ENCODE data around the gene PCDHB9. TPM values are rescaled to one million over a fixed set of nuclear protein-coding genes. Genes with fewer than 3 reads are reported as not detected.
A peak's percentile ranks its signal among the peaks of the same experiment; 100 is the strongest.
"Not testable (repeated sequence)": the region's sequence is repeated elsewhere in the genome, so short reads cannot be mapped to it uniquely, and the experiment has no call there.

The PCDHB9 gene
- not detected in 2 replicates for total RNA-seq (2021)
- Bru-seq, nascent RNA = not detected
- percentile 11 among the genes with signal in this experiment for BruChase-seq, experiment 1, labeled RNA remaining after a 2-hour chase
- BruChase-seq, experiment 2, labeled RNA remaining after a 6-hour chase = not detected
- long read RNA-seq = 0 reads

GRCh38 chr5:141186897-141187512 lies at the start of gene PCDHB9:
TSS of gene PCDHB9 (plus strand) at chr5:141187161. CDS start at chr5:141187319, 158 bp downstream.
- H3K36me3 ChIP-seq (ENCODE audit: low read depth) = no peaks in the 10 kb centered on the region
- no peak within 1 kb of the TSS for H2AFZ ChIP-seq
- TF ChIP-seq CTCF (conservative IDR thresholded peaks at IDR 0.05) (peak; percentile 65), EZH2 (IDR thresholded peaks at IDR 0.05; ENCODE audit: low read depth) (no peak)
- no peaks in the 10 kb centered on the region for H3F3A ChIP-seq (ENCODE audit: insufficient read depth, low read depth)
- H3K4me3 ChIP-seq = no peak within 1 kb of the TSS
- no peak within 1 kb of the TSS for H3K27ac ChIP-seq
- H4K20me1 ChIP-seq (ENCODE audit: insufficient read depth) = no peaks in the 10 kb centered on the region
- H3K4me2 ChIP-seq = no peak within 1 kb of the TSS
- ChIA-PET POLR2A (ENCODE audit: unreplicated experiment) (no interaction called here), CTCF (interaction anchor here (0.6 kb wide), 1 partner anchor 1146 kb away, joined by 6 read pairs; no protein-coding TSS in a partner anchor)
- DNase-seq = peak in 1 of 2 experiments; percentile 11
- no TSS peak for BruUV-seq (replicated peaks)
- no peaks in the 10 kb centered on the region for H3K79me2 ChIP-seq (ENCODE audit: low read depth)
- no peaks in the 10 kb centered on the region for H3K9me2 ChIP-seq (ENCODE audit: insufficient read depth)
- no peaks in the 10 kb centered on the region for H3K27me3 ChIP-seq (ENCODE audit: insufficient read depth, low read depth)
- no peaks in the 10 kb centered on the region for H3K9me3 ChIP-seq (ENCODE audit: insufficient read depth, low read depth)
- intact Hi-C loops (cut with micrococcal nuclease; ENCODE audit: unreplicated experiment) = loop anchor here (10.0 kb wide), 1 partner anchor 102 kb away; no protein-coding TSS in a partner anchor
- no peaks in the 10 kb centered on the region for H3K4me1 ChIP-seq (replicated peaks; ENCODE audit: insufficient read depth)

GRCh38 chr5:141137346-141137745 lies 49.6 kb upstream of the PCDHB9 start:
- H3K27ac ChIP-seq; BruUV-seq (replicated peaks); H3K4me2 ChIP-seq; DNase-seq; H3K9me2 ChIP-seq (ENCODE audit: insufficient read depth); H3K4me3 ChIP-seq; H3K9me3 ChIP-seq (ENCODE audit: insufficient read depth, low read depth); H2AFZ ChIP-seq; intact Hi-C loops (cut with micrococcal nuclease; ENCODE audit: unreplicated experiment); CTCF ChIA-PET; H3K27me3 ChIP-seq (ENCODE audit: insufficient read depth, low read depth); H3K4me1 ChIP-seq (replicated peaks; ENCODE audit: insufficient read depth); H3K79me2 ChIP-seq (ENCODE audit: low read depth); H4K20me1 ChIP-seq (ENCODE audit: insufficient read depth); H3K36me3 ChIP-seq (ENCODE audit: low read depth); H3F3A ChIP-seq (ENCODE audit: insufficient read depth, low read depth): not testable (repeated sequence)
- POLR2A ChIA-PET (ENCODE audit: unreplicated experiment) = interaction anchor here (0.7 kb wide), 1 partner anchor 515 kb away, joined by 3 read pairs; no protein-coding TSS in a partner anchor

GRCh38 chr5:141149812-141150211 lies 37.1 kb upstream of the PCDHB9 start, which contains the start of gene PCDHB6:
TSS of gene PCDHB6 (plus strand) at chr5:141150057. CDS start at chr5:141150258, 201 bp downstream.
- no peak for DNase-seq
- Histone ChIP-seq H4K20me1 (ENCODE audit: insufficient read depth) (no peaks in the 10 kb centered on the region), H3K27ac (no peak within 1 kb of the TSS), H3K9me2 (ENCODE audit: insufficient read depth) (no peaks in the 10 kb centered on the region), H3K4me1 (replicated peaks; ENCODE audit: insufficient read depth) (no peaks in the 10 kb centered on the region), H3K4me3 (no peak within 1 kb of the TSS), H3F3A (ENCODE audit: insufficient read depth, low read depth) (no peaks in the 10 kb centered on the region), H3K9me3 (ENCODE audit: insufficient read depth, low read depth) (no peaks in the 10 kb centered on the region), H2AFZ (no peak within 1 kb of the TSS), H3K79me2 (ENCODE audit: low read depth) (no peaks in the 10 kb centered on the region), H3K27me3 (ENCODE audit: insufficient read depth, low read depth) (no peaks in the 10 kb centered on the region), H3K4me2 (no peak within 1 kb of the TSS), H3K36me3 (ENCODE audit: low read depth) (no peaks in the 10 kb centered on the region)
- intact Hi-C loops (cut with micrococcal nuclease; ENCODE audit: unreplicated experiment) = no loop called here
- no TSS peak for BruUV-seq (replicated peaks)
- TF ChIP-seq CTCF (conservative IDR thresholded peaks at IDR 0.05) (no peak; the same call in 1 of the 2 replicates), EZH2 (IDR thresholded peaks at IDR 0.05; ENCODE audit: low read depth) (no peak)
- ChIA-PET CTCF (no interaction called here), POLR2A (ENCODE audit: unreplicated experiment) (no interaction called here)
